B cell (primary cell): ENCODE results near the gene LRRC4.

Source experiments
- CTCF ChIP-seq: fragments of 200-600 bp; IDR thresholded peaks from one replicate; pipeline ENCODE4 v1.8.0; 2022; ENCODE audit warnings: antibody characterized with exemption, mild to moderate bottlenecking
- EZH2 ChIP-seq: IDR thresholded peaks from 2 replicates; pipeline ENCODE4 v1.6.1; 2012; ENCODE audit warnings: borderline replicate concordance, low read depth, mild to moderate bottlenecking, moderate library complexity, low read length; ENCODE audit not compliant: insufficient read depth, poor library complexity, severe bottlenecking

GRCh38 chr7:128030263-128030653 is 979 bp downstream of the LRRC4 start:
- TF ChIP-seq CTCF (no peak), EZH2 (no peak)
